Measurements from ENCODE around the gene SCN2B.
A peak's percentile ranks its signal among the peaks of the same experiment; 100 is the strongest.

GRCh38 chr11:118198370-118198769, 21.9 kb upstream of the SCN2B start:
- TF ChIP-seq POLR2A (IDR thresholded peaks at IDR 0.05) (no peak), CTCF (IDR thresholded peaks at IDR 0.05) (peak; percentile 77 to 88 (median 82))

All from uterus (tissue), 2 donors.